ENCODE measurements around the gene ARVCF. TPM values are rescaled to one million over a fixed set of nuclear protein-coding genes. Genes with fewer than 3 reads are reported as not detected.

ARVCF gene
- total and polyA plus RNA-seq, 2 of the 8 experiments (the other 6 are each of a cell fraction or from before 2014, with no cell fraction given), result 31.0 to 43.2 TPM

DNA sequence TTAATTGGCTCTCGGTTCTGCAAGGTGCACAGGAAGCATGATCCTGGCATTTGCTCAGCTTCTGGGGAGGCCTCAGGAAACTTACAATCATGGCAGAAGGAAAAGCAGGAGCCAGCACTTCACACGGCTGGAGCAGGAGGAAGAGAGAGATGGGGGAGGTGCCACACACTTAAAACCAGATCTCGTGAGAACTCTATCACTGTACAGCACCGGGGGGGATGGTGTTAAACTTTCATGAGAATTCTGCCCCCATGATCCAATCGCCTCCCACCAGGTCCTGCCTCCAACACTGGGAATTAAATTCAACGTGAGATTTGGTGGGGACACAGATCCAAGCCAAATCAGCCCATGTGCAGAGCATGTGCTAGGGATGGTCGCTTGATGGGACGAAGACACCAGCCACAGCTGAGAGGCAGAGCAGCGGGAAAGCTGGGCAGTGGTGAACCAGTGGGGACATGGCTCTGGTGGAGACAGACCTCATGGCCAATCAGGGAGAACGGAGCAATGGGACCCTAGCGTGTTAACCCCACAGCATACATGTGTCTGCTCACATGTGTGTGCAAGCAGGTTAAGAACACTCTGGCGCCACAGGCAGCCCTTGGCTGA lies 10.5 kb upstream of the ARVCF start:
- Histone ChIP-seq H3K36me3 (ENCODE audit: control insufficient read depth in 2 of 4, insufficient read depth in 4 of 4, low read length in 3 of 4) (no peaks in the 10 kb centered on the region), H4K20me1 (replicated peaks in 1 of 2; ENCODE audit: control insufficient read depth in 1 of 2, insufficient read depth in 2 of 2, low read length in 2 of 2) (peaks cover 9 to 21% of the 10 kb centered on the region in 2 experiments), H3K9me3 (ENCODE audit: insufficient read depth in 2 of 2, low read depth in 1 of 2, low read length in 1 of 2) (no peaks in the 10 kb centered on the region), H4K5ac (ENCODE audit: insufficient read length, low read depth, low read length) (no peak overlapping the region), H4K8ac (ENCODE audit: extremely low read depth, insufficient read depth, low read length) (peak overlapping the region; percentile 36; the same call in 1 of the 2 replicates), H3K23ac (ENCODE audit: insufficient read length) (no peak overlapping the region), H3K14ac (ENCODE audit: insufficient read length) (no peak overlapping the region), H3K79me1 (ENCODE audit: low read depth, low read length) (peaks cover 4% of the 10 kb centered on the region), H3K18ac (ENCODE audit: extremely low read depth, low read length) (no peak overlapping the region), H3K4me3 (ENCODE audit: extremely low read depth in 1 of 4, insufficient read depth in 2 of 4, low read depth in 3 of 4, low read length in 4 of 4) (no peak overlapping the region), H2AFZ (ENCODE audit: low read length) (no peak overlapping the region), H4K91ac (replicated peaks; ENCODE audit: insufficient read length, low read length) (no peak overlapping the region), H3K79me2 (ENCODE audit: control insufficient read depth in 1 of 2, insufficient read depth in 2 of 2, low read length in 2 of 2) (no peaks in the 10 kb centered on the region), H2BK120ac (replicated peaks; ENCODE audit: low read depth, low read length) (no peak overlapping the region), H3K4me1 (replicated peaks in 1 of 4; ENCODE audit: control insufficient read depth in 3 of 4, insufficient read depth in 4 of 4, low read length in 3 of 4) (peaks cover 0 to under 1% (median 0%) of the 10 kb centered on the region in 4 experiments; a peak in 1 of 7 replicates), H3K4me2 (ENCODE audit: insufficient read depth in 1 of 2, low read depth in 2 of 2, low read length in 2 of 2) (no peak overlapping the region), H3K4ac (replicated peaks; ENCODE audit: insufficient read length, low read depth, low read length) (no peak overlapping the region), H2BK12ac (ENCODE audit: low read depth, low read length) (no peak overlapping the region), H3K56ac (replicated peaks; ENCODE audit: insufficient read length, low read depth, low read length) (no peak overlapping the region), H3K23me2 (ENCODE audit: low read depth, low read length) (no peaks in the 10 kb centered on the region), H2BK15ac (ENCODE audit: low read length) (no peak overlapping the region), H2BK5ac (ENCODE audit: low read depth, low read length) (no peak overlapping the region), H3K9ac (replicated peaks in 1 of 4; ENCODE audit: extremely low read depth in 1 of 4, low read depth in 3 of 4, low read length in 3 of 4) (no peak overlapping the region), H2AK5ac (ENCODE audit: low read depth, low read length) (peak overlapping the region; percentile 82; the same call in 1 of the 2 replicates), H3K27me3 (replicated peaks in 1 of 4; ENCODE audit: control insufficient read depth in 3 of 4, extremely low read depth in 1 of 4, insufficient read depth in 3 of 4, low read length in 3 of 4) (no peaks in the 10 kb centered on the region), H3K27ac (ENCODE audit: low read depth, low read length) (no peak overlapping the region), H2BK20ac (ENCODE audit: low read length) (0 out of 2 replicates have a peak overlapping the region, but pooled peaks have one; percentile 3)
- CTCF ChIA-PET (ENCODE audit: partially characterized antibody), result interaction anchor here (0.6 to 8.6 kb wide), 13 partner anchors 11 to 79 kb away, joined by 3 to 54 read pairs (median 4); no protein-coding TSS in a partner anchor
- FAIRE-seq, result no peak
- WGBS, 2 experiments (ENCODE audit: extremely low coverage in 1 of 2, insufficient coverage in 1 of 2, insufficient read length in 1 of 2, insufficient replicate concordance in 2 of 2, low coverage in 1 of 2, low lambda C conversion rate in 2 of 2, missing lambda C conversion rate in 1 of 2), result 75% methylated on average over 12 of the region's 12 CpGs; no CpG with 5 or more reads in 1 of the 2 experiments
- POLR2A ChIA-PET (ENCODE audit: partially characterized antibody), result no interaction called here
- no peak for DNase-seq (ENCODE audit: low read depth in 1 of 2, low spot score in 2 of 2)
- no peak for TF ChIP-seq NANOG (IDR thresholded peaks at IDR 0.05; ENCODE audit: insufficient read depth, low read depth, low read length, poor library complexity, severe bottlenecking)
- TF ChIP-seq ATF3 (IDR thresholded peaks at IDR 0.05; ENCODE audit: insufficient read depth, low read depth, low read length), result no peak
- TF ChIP-seq POU5F1 (IDR thresholded peaks at IDR 0.05; ENCODE audit: low read depth, low read length), result no peak
- TF ChIP-seq SUZ12 (IDR thresholded peaks at IDR 0.05; ENCODE audit: low read length), result no peak
- peak; percentile 83 for TF ChIP-seq MAX (IDR thresholded peaks at IDR 0.05)
- no peak for TF ChIP-seq RFX5 (IDR thresholded peaks at IDR 0.05; ENCODE audit: borderline replicate concordance, low read depth, low read length)
- TF ChIP-seq SIX5 (IDR thresholded peaks at IDR 0.05; ENCODE audit: low read depth, low read length), result no peak
- TF ChIP-seq MAFK (IDR thresholded peaks at IDR 0.05; ENCODE audit: low read depth, low read length), result no peak
- peak; percentile 84 for TF ChIP-seq E2F6 (IDR thresholded peaks at IDR 0.05)
